ENCODE data around the gene LYPD1.
"Not testable (repeated sequence)": the region's sequence is repeated elsewhere in the genome, so short reads cannot be mapped to it uniquely, and the experiment has no call there.

The LYPD1 gene

GRCh38 chr2:132669908-132670495 is at the start of gene LYPD1:
LYPD1 (minus strand) TSS chr2:132670205; CDS start chr2:132669932, 273 bp downstream.
- DNase-seq = no peak

GRCh38 chr2:132719480-132719879 is 49.5 kb upstream of the LYPD1 start:
- DNase-seq = no peak

GRCh38 chr2:132716954-132717353 is 46.9 kb upstream of the LYPD1 start:
- DNase-seq = no peak

- no peak for DNase-seq
These were observed 45.7 kb upstream of the LYPD1 start for GRCh38 chr2:132715386-132716351.

GRCh38 chr2:132703396-132703795 is 33.4 kb upstream of the LYPD1 start:
- no peak for DNase-seq

GRCh38 chr2:132701810-132702209 is 31.8 kb upstream of the LYPD1 start:
- DNase-seq = no peak

GRCh38 chr2:132699802-132700201 is 29.8 kb upstream of the LYPD1 start:
- not testable (repeated sequence) for DNase-seq

GRCh38 chr2:132698347-132698746 is 28.3 kb upstream of the LYPD1 start:
- DNase-seq = not testable (repeated sequence)

- DNase-seq = no peak
These were observed 27.7 kb upstream of the LYPD1 start for GRCh38 chr2:132697556-132698205.

GRCh38 chr2:132692816-132693215 is 22.8 kb upstream of the LYPD1 start:
- DNase-seq = no peak

GRCh38 chr2:132691556-132691955 is 21.6 kb upstream of the LYPD1 start:
- no peak for DNase-seq

GRCh38 chr2:132690664-132691303 is 20.8 kb upstream of the LYPD1 start:
- no peak for DNase-seq

GRCh38 chr2:132681766-132682165 is 11.8 kb upstream of the LYPD1 start:
- DNase-seq = no peak

GRCh38 chr2:132680544-132680943 is 10.5 kb upstream of the LYPD1 start:
- DNase-seq = no peak

GRCh38 chr2:132678483-132678882 is 8.5 kb upstream of the LYPD1 start:
- DNase-seq = no peak

- no peak for DNase-seq
These were observed 7.7 kb upstream of the LYPD1 start for GRCh38 chr2:132677661-132678060.

GRCh38 chr2:132676999-132677398 is 7.0 kb upstream of the LYPD1 start:
- no peak for DNase-seq

GRCh38 chr2:132671151-132671835 is 1.3 kb upstream of the LYPD1 start:
- DNase-seq = no peak

- DNase-seq = no peak
These were observed 618 bp upstream of the LYPD1 start for GRCh38 chr2:132670496-132671150.

- no peak for DNase-seq
These were observed 758 bp downstream of the LYPD1 start for GRCh38 chr2:132668987-132669907.

All from AML-193 (cell line).